GM18951 (cell line): ENCODE results near the gene TDRD1.
"Not testable (repeated sequence)": the region's sequence is repeated elsewhere in the genome, so short reads cannot be mapped to it uniquely, and the experiment has no call there.

Experiments
- POLR2A ChIP-seq: IDR thresholded peaks from 4 replicates; pipeline ENCODE4 v1.6.1; 2011; ENCODE audit warnings: mild to moderate bottlenecking; ENCODE audit not compliant: insufficient read length, insufficient read depth; ENCODE audit errors: extremely low read depth
- in situ Hi-C: fragments of 300-500 bp; cut with MboI; formaldehyde crosslinking; loops from one replicate; pipeline ENCODE4 v1.12.0; 2022; ENCODE audit warnings: low sequenced_read_pairs, mixed read lengths, inconsistent platforms; ENCODE audit not compliant: unreplicated experiment

The TDRD1 gene

GRCh38 chr10:114179148-114179547, at the start of gene TDRD1:
Gene TDRD1 (plus strand): TSS chr10:114179353. CDS start chr10:114187832, 8,479 bp downstream.
- in situ Hi-C loops, result no loop called here
- no peak for TF ChIP-seq POLR2A

- in situ Hi-C loops, result no loop called here
- TF ChIP-seq POLR2A, result no peak
These were observed 48.1 kb upstream of the TDRD1 start for GRCh38 chr10:114131094-114131493.

- no peak for TF ChIP-seq POLR2A
- in situ Hi-C loops, result no loop called here
These were observed 43.7 kb upstream of the TDRD1 start for GRCh38 chr10:114135476-114135875.

- in situ Hi-C loops, result no loop called here
- no peak for TF ChIP-seq POLR2A
These were observed 40.6 kb upstream of the TDRD1 start for GRCh38 chr10:114138581-114138980.

GRCh38 chr10:114140036-114140435, 39.1 kb upstream of the TDRD1 start:
- in situ Hi-C loops, result no loop called here
- TF ChIP-seq POLR2A, result no peak

- in situ Hi-C loops, result not testable (repeated sequence)
These were observed 38.3 kb upstream of the TDRD1 start for GRCh38 chr10:114140827-114141226.

- no peak for TF ChIP-seq POLR2A
- in situ Hi-C loops, result no loop called here
These were observed 37.1 kb upstream of the TDRD1 start for GRCh38 chr10:114142018-114142417.

GRCh38 chr10:114143160-114143559, 36.0 kb upstream of the TDRD1 start:
- TF ChIP-seq POLR2A, result no peak

GRCh38 chr10:114149476-114149875, 29.7 kb upstream of the TDRD1 start:
- in situ Hi-C loops, result not testable (repeated sequence)

More at GRCh38 chr10:114143160-114143559, 36.0 kb upstream of the TDRD1 start:
- in situ Hi-C loops, result no loop called here

- TF ChIP-seq POLR2A, result no peak
- in situ Hi-C loops, result no loop called here
These were observed 27.7 kb upstream of the TDRD1 start for GRCh38 chr10:114151486-114151885.

GRCh38 chr10:114151892-114152291, 27.3 kb upstream of the TDRD1 start:
- TF ChIP-seq POLR2A, result no peak
- in situ Hi-C loops, result no loop called here

GRCh38 chr10:114157912-114158311, 21.2 kb upstream of the TDRD1 start:
- in situ Hi-C loops, result no loop called here
- TF ChIP-seq POLR2A, result no peak

- no peak for TF ChIP-seq POLR2A
- in situ Hi-C loops, result no loop called here
These were observed 16.1 kb upstream of the TDRD1 start for GRCh38 chr10:114163062-114163461.

- in situ Hi-C loops, result no loop called here
- TF ChIP-seq POLR2A, result no peak
These were observed 13.1 kb upstream of the TDRD1 start for GRCh38 chr10:114166043-114166442.

GRCh38 chr10:114166494-114166893, 12.7 kb upstream of the TDRD1 start:
- TF ChIP-seq POLR2A, result no peak
- in situ Hi-C loops, result no loop called here
